Neural progenitor cell (in vitro differentiated cells): ENCODE results near the gene ARHGEF4.

Experiments used
- CTCF ChIP-seq: fragments of 200-600 bp; sonication (generic); IDR thresholded peaks from 2 replicates; pipeline ENCODE4 v1.5.1; 2017; ENCODE audit warnings: antibody characterized with exemption, mild to moderate bottlenecking
- EZH2 ChIP-seq: fragments of 200-600 bp; sonication (generic); IDR thresholded peaks from 2 replicates; pipeline ENCODE4 v1.6.1; 2017; ENCODE audit warnings: antibody characterized with exemption, mild to moderate bottlenecking, moderate library complexity

DNA sequence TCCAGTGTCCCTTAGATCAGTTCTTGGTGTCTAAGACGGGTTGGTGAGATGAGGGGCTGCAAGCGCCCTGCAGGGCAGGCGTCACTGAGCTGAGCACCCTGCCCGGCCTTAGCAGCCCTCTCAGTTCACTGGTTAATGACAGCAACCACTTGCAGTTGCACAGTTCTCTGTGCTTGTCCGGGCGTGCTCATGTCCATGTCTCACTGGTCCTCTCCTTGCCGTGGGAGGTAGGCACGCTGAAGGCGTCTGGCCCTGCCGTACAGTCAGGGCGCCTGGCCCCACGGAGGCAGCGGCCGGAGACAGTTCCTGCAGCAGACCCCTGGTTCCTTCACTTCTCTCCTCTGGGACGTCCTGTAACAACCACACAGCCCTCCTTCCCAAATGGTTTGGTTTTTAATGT lies 75.3 kb downstream of the ARHGEF4 start:
- TF ChIP-seq CTCF: no peak
- TF ChIP-seq EZH2: no peak
